Vagina (tissue), 2 donors: ENCODE measurements around the gene MYO15B. TPM values are rescaled to one million over a fixed set of nuclear protein-coding genes. Genes with fewer than 3 reads are reported as not detected.

Experiments
- DNase-seq, 2 donors: peaks; one replicate each; pipeline ENCODE4 v3.0.0-alpha.2; 2017; ENCODE audit errors: extremely low spot score in 2 of 2
- H3K27ac ChIP-seq: fragments of 200-600 bp; sonication (generic); one replicate; pipeline ENCODE4 v1.5.1; 2019
- H3K27me3 ChIP-seq: fragments of 200-600 bp; sonication (generic); one replicate; pipeline ENCODE4 v1.5.1; 2019
- H3K36me3 ChIP-seq, 2 donors: fragments of 200-600 bp; sonication (generic); one replicate each; pipeline ENCODE4 v1.5.1; 2017 to 2019
- H3K4me1 ChIP-seq: fragments of 200-600 bp; sonication (generic); one replicate; pipeline ENCODE4 v1.5.1; 2019
- H3K4me3 ChIP-seq, 2 donors: fragments of 200-600 bp; sonication (generic); 1 replicate in 1 of 2; 2 replicates in 1 of 2; pipeline ENCODE4 v1.5.1; 2016 to 2019
- H3K9me3 ChIP-seq: fragments of 200-600 bp; sonication (generic); one replicate; pipeline ENCODE4 v1.5.1; 2019
- POLR2A ChIP-seq, 2 donors: fragments of 450-650 bp; IDR thresholded peaks; one replicate each; pipeline ENCODE4 v1.6.1; 2017; ENCODE audit warnings: antibody characterized with exemption in 2 of 2, mild to moderate bottlenecking in 2 of 2, moderate library complexity in 2 of 2
- POLR2AphosphoS5 ChIP-seq, 2 donors: sonication (generic); formaldehyde crosslinking; IDR thresholded peaks; one replicate each; pipeline ENCODE4 v1.9.0; 2017; ENCODE audit warnings: antibody characterized with exemption in 2 of 2, mild to moderate bottlenecking in 2 of 2, low read depth in 1 of 2; ENCODE audit not compliant: insufficient read depth in 1 of 2
- intact Hi-C: fragments of 100-400 bp; cut with DNase I; formaldehyde crosslinking; loops from one replicate; pipeline ENCODE4 v1.15.1; 2023
- total RNA-seq: library from RNA; depleted of rRNA; stranded (reverse); fragments of >200 nt; gene quantifications from one replicate; pipeline ENCODE4 v1.2.3, GENCODE V29; 2016
- TF ChIP-seq, protein P1 (sequence below), 3 experiments: fragments of 450-650 bp in 2 of 3; fragments of 200-600 bp in 1 of 3; sonication (generic) in 1 of 3; IDR thresholded peaks; one replicate each; pipeline ENCODE4 v1.5.1; 2017 to 2019; ENCODE audit warnings: antibody characterized with exemption in 3 of 3, mild to moderate bottlenecking in 2 of 3, moderate library complexity in 2 of 3

MYO15B gene
- total RNA-seq, 1 donor from 2014 or later = 160 TPM

DNA sequence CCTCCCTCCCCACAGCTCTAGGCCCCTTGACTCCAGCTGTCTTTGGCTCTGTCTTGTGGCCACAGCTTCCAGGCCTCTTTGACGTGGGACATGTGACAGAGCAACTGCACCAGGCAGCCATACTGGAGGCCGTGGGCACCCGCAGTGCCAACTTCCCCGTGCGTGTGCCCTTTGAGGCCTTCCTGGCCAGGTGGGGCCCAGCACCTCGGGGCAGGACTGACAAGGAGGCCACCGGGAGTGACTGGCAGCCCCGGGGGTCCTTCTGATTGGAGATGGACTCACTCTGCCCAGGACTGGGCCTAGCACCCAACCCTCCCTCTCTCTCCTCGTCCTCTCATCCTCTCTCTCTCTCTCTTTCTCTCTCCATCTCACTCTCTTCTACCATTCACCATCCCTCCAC is 15.5 kb downstream of the MYO15B start:
- TF ChIP-seq POLR2A (IDR thresholded peaks at IDR 0.05) (no peak), POLR2AphosphoS5 (IDR thresholded peaks at IDR 0.05; ENCODE audit: insufficient read depth in 1 of 2, low read depth in 1 of 2) (no peak)
- TF ChIP-seq, protein P1, sequence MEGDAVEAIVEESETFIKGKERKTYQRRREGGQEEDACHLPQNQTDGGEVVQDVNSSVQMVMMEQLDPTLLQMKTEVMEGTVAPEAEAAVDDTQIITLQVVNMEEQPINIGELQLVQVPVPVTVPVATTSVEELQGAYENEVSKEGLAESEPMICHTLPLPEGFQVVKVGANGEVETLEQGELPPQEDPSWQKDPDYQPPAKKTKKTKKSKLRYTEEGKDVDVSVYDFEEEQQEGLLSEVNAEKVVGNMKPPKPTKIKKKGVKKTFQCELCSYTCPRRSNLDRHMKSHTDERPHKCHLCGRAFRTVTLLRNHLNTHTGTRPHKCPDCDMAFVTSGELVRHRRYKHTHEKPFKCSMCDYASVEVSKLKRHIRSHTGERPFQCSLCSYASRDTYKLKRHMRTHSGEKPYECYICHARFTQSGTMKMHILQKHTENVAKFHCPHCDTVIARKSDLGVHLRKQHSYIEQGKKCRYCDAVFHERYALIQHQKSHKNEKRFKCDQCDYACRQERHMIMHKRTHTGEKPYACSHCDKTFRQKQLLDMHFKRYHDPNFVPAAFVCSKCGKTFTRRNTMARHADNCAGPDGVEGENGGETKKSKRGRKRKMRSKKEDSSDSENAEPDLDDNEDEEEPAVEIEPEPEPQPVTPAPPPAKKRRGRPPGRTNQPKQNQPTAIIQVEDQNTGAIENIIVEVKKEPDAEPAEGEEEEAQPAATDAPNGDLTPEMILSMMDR (IDR thresholded peaks at IDR 0.05) = no peak
- no peak overlapping the region for H3K27ac ChIP-seq
- H3K36me3 ChIP-seq = no peaks in the 10 kb centered on the region
- no peak for DNase-seq
- no peaks in the 10 kb centered on the region for H3K9me3 ChIP-seq
- no peaks in the 10 kb centered on the region for H3K27me3 ChIP-seq
- H3K4me1 ChIP-seq = peaks cover 12% of the 10 kb centered on the region
- intact Hi-C loops = no loop called here
- H3K4me3 ChIP-seq = no peak overlapping the region

DNA sequence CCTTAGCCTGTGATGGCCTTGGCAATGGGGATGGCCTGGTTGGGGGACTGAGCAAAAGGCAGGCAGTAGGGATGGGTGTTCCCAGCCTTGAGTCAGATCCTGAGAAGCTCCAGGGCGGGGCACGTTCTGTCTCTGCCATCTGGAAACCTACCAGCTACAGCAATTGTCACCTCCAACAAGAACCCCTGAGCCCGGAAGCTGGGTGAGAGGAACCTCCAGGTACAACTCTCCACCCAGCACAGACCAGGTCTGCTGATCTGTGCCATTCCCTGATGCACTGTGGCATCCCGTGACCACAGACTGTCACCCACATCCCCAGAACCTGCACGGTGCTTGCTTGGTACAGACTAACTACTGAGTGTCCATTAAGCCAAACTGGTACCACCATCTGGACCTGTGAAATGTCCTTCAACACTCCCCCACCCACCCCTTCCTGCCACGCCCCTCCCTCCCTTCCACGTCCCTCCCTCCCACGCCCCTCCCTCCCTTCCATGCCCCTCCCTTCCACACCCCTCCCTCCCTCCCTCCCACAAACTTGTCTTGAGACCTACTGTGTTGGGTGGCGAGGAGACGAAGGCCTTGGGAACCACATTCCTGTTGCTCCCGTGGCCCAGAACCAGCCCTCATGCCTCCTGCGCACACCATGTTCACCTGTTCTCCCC is 16.6 kb downstream of the MYO15B start:
- peak overlapping the region; percentile 42 for H3K27ac ChIP-seq
- intact Hi-C loops = no loop called here
- TF ChIP-seq POLR2A (IDR thresholded peaks at IDR 0.05) (no peak), POLR2AphosphoS5 (IDR thresholded peaks at IDR 0.05; ENCODE audit: insufficient read depth in 1 of 2, low read depth in 1 of 2) (no peak)
- TF ChIP-seq, protein P1 (IDR thresholded peaks at IDR 0.05) = no peak

DNA sequence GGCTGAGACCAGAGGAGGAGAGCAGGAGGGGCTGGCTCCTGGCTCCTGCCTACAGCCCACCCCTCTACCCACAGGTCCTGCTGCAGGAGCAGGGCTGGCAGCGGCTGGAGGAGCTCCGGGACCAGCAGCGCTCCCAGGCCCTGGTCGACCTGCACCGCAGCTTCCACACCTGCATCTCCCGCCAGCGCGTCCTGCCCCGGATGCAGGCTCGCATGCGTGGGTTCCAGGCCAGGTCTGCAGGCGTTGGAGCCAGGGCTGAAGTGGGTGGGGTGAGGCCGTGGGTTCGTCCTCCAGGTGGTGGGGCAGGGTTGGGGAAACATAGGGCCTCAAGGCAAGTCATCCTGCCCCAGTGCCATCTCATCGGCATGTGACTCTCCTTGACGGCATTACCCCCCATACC is 18.2 kb downstream of the MYO15B start:
- intact Hi-C loops = no loop called here
- no peak for DNase-seq
- TF ChIP-seq, protein P1 (IDR thresholded peaks at IDR 0.05) = no peak
- TF ChIP-seq POLR2AphosphoS5 (IDR thresholded peaks at IDR 0.05; ENCODE audit: insufficient read depth in 1 of 2, low read depth in 1 of 2) (no peak), POLR2A (IDR thresholded peaks at IDR 0.05) (no peak)

More for the DNA sequence above, 16.6 kb downstream of the MYO15B start:
- Histone ChIP-seq H3K36me3 (no peaks in the 10 kb centered on the region), H3K4me3 (no peak overlapping the region), H3K4me1 (peaks cover 12% of the 10 kb centered on the region), H3K27me3 (no peaks in the 10 kb centered on the region), H3K9me3 (no peaks in the 10 kb centered on the region)
- DNase-seq = no peak

DNA sequence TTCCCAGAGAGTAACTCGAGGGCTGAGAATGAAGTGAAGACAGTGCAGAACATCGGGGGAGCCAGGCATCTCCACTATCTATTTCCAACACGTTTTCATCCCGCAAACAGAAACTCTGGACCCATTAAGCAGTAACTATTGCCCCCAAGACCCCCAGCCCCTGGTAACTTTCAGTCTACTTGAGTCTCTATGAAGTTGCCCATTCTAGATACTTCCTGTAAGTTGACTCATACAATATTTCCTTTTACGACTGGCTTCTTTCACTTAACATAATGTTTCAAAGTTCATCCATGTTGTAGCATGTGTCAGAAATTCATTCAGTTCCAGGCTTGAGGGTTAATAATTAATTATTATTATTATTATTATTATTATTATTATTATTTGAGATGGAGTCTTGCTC is 19.5 kb downstream of the MYO15B start:
- no peak overlapping the region for H3K27ac ChIP-seq
- intact Hi-C loops = no loop called here
- H3K4me3 ChIP-seq = no peak overlapping the region
- peaks cover 12% of the 10 kb centered on the region for H3K4me1 ChIP-seq
- no peak for DNase-seq
- TF ChIP-seq POLR2AphosphoS5 (IDR thresholded peaks at IDR 0.05; ENCODE audit: insufficient read depth in 1 of 2, low read depth in 1 of 2) = no peak
- TF ChIP-seq, protein P1 (IDR thresholded peaks at IDR 0.05) = no peak
- no peak for TF ChIP-seq POLR2A (IDR thresholded peaks at IDR 0.05)
- H3K36me3 ChIP-seq = no peaks in the 10 kb centered on the region
- H3K9me3 ChIP-seq = no peaks in the 10 kb centered on the region
- H3K27me3 ChIP-seq = no peaks in the 10 kb centered on the region

More for the DNA sequence above, 18.2 kb downstream of the MYO15B start:
- H3K36me3 ChIP-seq = no peaks in the 10 kb centered on the region
- H3K4me1 ChIP-seq = peaks cover 12% of the 10 kb centered on the region
- H3K27ac ChIP-seq = no peak overlapping the region
- no peaks in the 10 kb centered on the region for H3K27me3 ChIP-seq
- no peak overlapping the region for H3K4me3 ChIP-seq
- no peaks in the 10 kb centered on the region for H3K9me3 ChIP-seq
